Lung (tissue), 12 donors: ENCODE results near the gene EXOC4. TPM values are rescaled to one million over a fixed set of nuclear protein-coding genes. Genes with fewer than 3 reads are reported as not detected.

Experiments used
- ATAC-seq: fragments of 200-7000 bp; cut with Tn5 transposase; one replicate; pipeline ENCODE4 v1.9.1; 2020; ENCODE audit warnings: moderate number of reproducible peaks; ENCODE audit not compliant: insufficient read depth, low FRiP score
- DNase-seq, 3 donors: peaks; one replicate each; pipeline ENCODE4 v3.0.0-alpha.2; 2013 to 2017
- H3K27ac ChIP-seq, 2 donors: one replicate each; pipeline ENCODE4 v1.5.1; 2013; ENCODE audit warnings: mild to moderate bottlenecking in 2 of 2, moderate library complexity in 2 of 2, control low read depth in 1 of 2, inconsistent platforms in 1 of 2, low read depth in 1 of 2, low read length in 1 of 2
- H3K27me3 ChIP-seq, 3 donors: one replicate each; pipeline ENCODE4 v1.5.1; 2013; ENCODE audit warnings: low read length in 2 of 3; ENCODE audit not compliant: control insufficient read depth in 3 of 3, insufficient read depth in 3 of 3
- H3K36me3 ChIP-seq, 4 donors: one replicate each; pipeline ENCODE4 v1.5.1; 2013; ENCODE audit warnings: low read length in 4 of 4, mild to moderate bottlenecking in 1 of 4, moderate library complexity in 1 of 4; ENCODE audit not compliant: control insufficient read depth in 4 of 4, insufficient read depth in 4 of 4
- H3K4me1 ChIP-seq, 5 donors: one replicate each; pipeline ENCODE4 v1.5.1; 2013; ENCODE audit warnings: low read length in 5 of 5, mild to moderate bottlenecking in 2 of 5, moderate library complexity in 1 of 5; ENCODE audit not compliant: control insufficient read depth in 5 of 5, insufficient read depth in 5 of 5
- H3K4me3 ChIP-seq: one replicate; pipeline ENCODE4 v1.5.1; 2013; ENCODE audit warnings: mild to moderate bottlenecking, control low read depth, moderate library complexity
- H3K9ac ChIP-seq, 2 donors: one replicate each; pipeline ENCODE4 v1.5.1; 2013; ENCODE audit warnings: low read length in 2 of 2, control low read depth in 1 of 2; ENCODE audit not compliant: insufficient read depth in 1 of 2
- H3K9me3 ChIP-seq, 4 donors: one replicate each; pipeline ENCODE4 v1.5.1; 2013; ENCODE audit warnings: low read length in 3 of 4, mild to moderate bottlenecking in 1 of 4, moderate library complexity in 1 of 4; ENCODE audit not compliant: control insufficient read depth in 4 of 4, insufficient read depth in 3 of 4
- CTCF ChIP-seq: IDR thresholded peaks from 2 replicates; pipeline ENCODE4 v1.5.1; 2012; ENCODE audit warnings: mild to moderate bottlenecking; ENCODE audit errors: control extremely low read depth, extremely low read depth
- WGBS, 2 donors: extraction: QIAGEN DNeasy Blood & Tissue Kit; methylation state at CpG; one replicate each; pipeline ENCODE4 v1.1.7; 2013; 5-methylcytosine and 5-hydroxymethylcytosine counted together
- polyA plus RNA-seq, 2 donors: library from polyadenylated mRNA; stranded (reverse); fragments of 200-250 nt; gene quantifications; one replicate each; pipeline ENCODE4 v1.2.1, GENCODE V29; 2013
- total RNA-seq, 2 donors: library from RNA; depleted of rRNA in 1 of 2; stranded (reverse); fragments of >200 nt in 1 of 2; gene quantifications; one replicate each; pipeline ENCODE4 v1.2.1, GENCODE V29; 2014 to 2021
- donor health status: control.
- donor health status: control.
- donor health status: Bipolar disorder and iron deficiency.
- donor health status: healthy.
- donor health status: DM: yes; HTN: yes; CAD: no.

Gene EXOC4
- total and polyA plus RNA-seq, 4 donors: 10.3 to 232 (median 47.4) TPM

GRCh38 chr7:134051020-134051419, 798.1 kb downstream of the EXOC4 start:
- Histone ChIP-seq H3K27me3 (no peaks in the 10 kb centered on the region), H3K9me3 (no peaks in the 10 kb centered on the region), H3K27ac (no peak overlapping the region), H3K4me3 (no peak overlapping the region), H3K9ac (no peak overlapping the region), H3K36me3 (no peaks in the 10 kb centered on the region), H3K4me1 (no peaks in the 10 kb centered on the region)
- DNase-seq: no peak
- 89 to 100% methylated on average over 2 of the region's 2 CpGs for WGBS, 2 donors
- no peak for TF ChIP-seq CTCF
- ATAC-seq: no peak

- Histone ChIP-seq H3K9ac (no peak overlapping the region), H3K27ac (no peak overlapping the region), H3K9me3 (no peaks in the 10 kb centered on the region), H3K4me3 (no peak overlapping the region), H3K27me3 (no peaks in the 10 kb centered on the region), H3K36me3 (no peaks in the 10 kb centered on the region), H3K4me1 (peaks cover 0 to 2% (median 0%) of the 10 kb centered on the region in 5 donors)
- TF ChIP-seq CTCF: no peak
- ATAC-seq: no peak
- DNase-seq: no peak
- 92 to 94% methylated on average over 8 of the region's 8 CpGs for WGBS, 2 donors
Observed at GRCh38 chr7:134056816-134057215, 803.9 kb downstream of the EXOC4 start.

GRCh38 chr7:134058521-134058920, 805.6 kb downstream of the EXOC4 start:
- Histone ChIP-seq H3K27ac (no peak overlapping the region), H3K27me3 (no peaks in the 10 kb centered on the region), H3K4me3 (no peak overlapping the region), H3K36me3 (no peaks in the 10 kb centered on the region), H3K9ac (no peak overlapping the region), H3K4me1 (peaks cover 0 to 5% (median 0%) of the 10 kb centered on the region in 5 donors), H3K9me3 (no peaks in the 10 kb centered on the region)
- ATAC-seq (no peak), DNase-seq (no peak)
- TF ChIP-seq CTCF: no peak
- 91 to 98% methylated on average over 3 of the region's 3 CpGs for WGBS, 2 donors

- no peaks in the 10 kb centered on the region for H3K27me3 ChIP-seq
- ATAC-seq: no peak
Observed at GRCh38 chr7:134058980-134059379, 806.1 kb downstream of the EXOC4 start.

More at GRCh38 chr7:134058980-134059379, 806.1 kb downstream of the EXOC4 start:
- peak; percentile 23 to 70 (median 57) for DNase-seq
- Histone ChIP-seq H3K4me1 (peaks cover 0 to 5% (median 0%) of the 10 kb centered on the region in 5 donors), H3K27ac (no peak overlapping the region), H3K36me3 (no peaks in the 10 kb centered on the region), H3K9me3 (no peaks in the 10 kb centered on the region), H3K9ac (no peak overlapping the region), H3K4me3 (no peak overlapping the region)
- WGBS, 2 donors: 82 to 86% methylated on average over 4 of the region's 4 CpGs
- TF ChIP-seq CTCF: no peak
